GM12878 (cell line): ENCODE measurements around the gene CDC42EP1. TPM values are rescaled to one million over a fixed set of nuclear protein-coding genes. Genes with fewer than 3 reads are reported as not detected.
A peak's percentile ranks its signal among the peaks of the same experiment; 100 is the strongest.

ENCODE experiments used
- ATAC-seq: fragments of 200-7000 bp; cut with Tn5 transposase; 3 replicates; pipeline ENCODE4 v1.9.1; 2020; ENCODE audit warnings: mild to moderate bottlenecking, moderate library complexity
- BruUV-seq: library from RNA; stranded (reverse); fragments of 400-500 nt; replicated peaks from 2 replicates; lab custom pipeline; 2021; lab: Mats Ljungman, UMichigan
- CTCF ChIA-PET: fragments of 300-600 bp; sonication (Branson Sonifier 250); formaldehyde crosslinking; extraction: SDS; loops from one replicate; lab custom pipeline; 2021; ENCODE audit warnings: inconsistent platforms; lab: Yijun Ruan, JAX
- POLR2A ChIA-PET: fragments of 350-600 bp; formaldehyde crosslinking; extraction: SDS; loops from one replicate; lab custom pipeline; 2021; ENCODE audit warnings: inconsistent platforms; lab: Charles Lee
- RAD21 ChIA-PET: fragments of 300-600 bp; sonication (Branson Sonifier 250); formaldehyde crosslinking; loops from one replicate; lab custom pipeline; 2023; ENCODE audit warnings: antibody characterized with exemption; ENCODE audit not compliant: unreplicated experiment; lab: Charles Lee
- SMC1A ChIA-PET: fragments of 300-600 bp; sonication (Branson Sonifier 250); formaldehyde crosslinking; loops from one replicate; lab custom pipeline; 2023; ENCODE audit not compliant: unreplicated experiment, uncharacterized antibody; lab: Charles Lee
- DNase-seq: peaks from one replicate; pipeline ENCODE4 v3.0.0-alpha.2; 2011; ENCODE audit warnings: low read depth, low spot score
- FAIRE-seq: peaks from 3 replicates; lab custom pipeline; 2011; peaks lifted over from hg19 to GRCh38; lab: Jason Lieb, UNC
- H2AFZ ChIP-seq: 2 replicates; pipeline ENCODE4 v1.6.0; 2011; ENCODE audit warnings: low read depth, low read length, control low read depth; ENCODE audit not compliant: control insufficient read depth
- H3K27ac ChIP-seq: 2 replicates; pipeline ENCODE4 v1.5.1; 2011; ENCODE audit warnings: control low read depth; ENCODE audit not compliant: control insufficient read depth, insufficient read depth
- H3K27me3 ChIP-seq, 2 experiments: replicated peaks in 1 of 2; 2 replicates each; pipeline versions ENCODE4 v1.6.0 to v1.6.1; 2011; ENCODE audit warnings: low read length in 1 of 2; ENCODE audit not compliant: control insufficient read depth in 2 of 2, insufficient read depth in 2 of 2
- H3K36me3 ChIP-seq, 2 experiments: 2 replicates each; pipeline ENCODE4 v1.5.1; 2011; ENCODE audit warnings: low read length in 1 of 2; ENCODE audit not compliant: control insufficient read depth in 2 of 2, insufficient read depth in 2 of 2
- H3K4me1 ChIP-seq: 2 replicates; pipeline ENCODE4 v1.6.1; 2011; ENCODE audit warnings: mild to moderate bottlenecking, low read length, moderate library complexity, mixed read lengths; ENCODE audit not compliant: control insufficient read depth, insufficient read depth
- H3K4me2 ChIP-seq: 2 replicates; pipeline ENCODE4 v1.6.0; 2011; ENCODE audit warnings: control low read depth; ENCODE audit not compliant: control insufficient read depth, insufficient read depth
- H3K4me3 ChIP-seq: fragments of 200-600 bp; sonication (generic); 2 replicates; pipeline ENCODE4 v1.5.1; 2016
- H3K79me2 ChIP-seq: 2 replicates; pipeline ENCODE4 v1.6.0; 2011; ENCODE audit warnings: low read length; ENCODE audit not compliant: control insufficient read depth, insufficient read depth
- H3K9ac ChIP-seq: 2 replicates; pipeline ENCODE4 v1.8.0; 2011; ENCODE audit warnings: low read length, control low read depth, mixed read lengths; ENCODE audit not compliant: control insufficient read depth, insufficient read depth
- H3K9me3 ChIP-seq: replicated peaks from 3 replicates; pipeline ENCODE4 v1.5.1; 2011; ENCODE audit warnings: mild to moderate bottlenecking, low read length; ENCODE audit not compliant: control insufficient read depth, insufficient read depth
- H4K20me1 ChIP-seq: 2 replicates; pipeline ENCODE4 v1.6.0; 2011; ENCODE audit not compliant: control insufficient read depth, insufficient read depth
- CHD2 ChIP-seq: IDR thresholded peaks from 2 replicates; pipeline ENCODE4 v1.6.1; 2011; ENCODE audit warnings: low read depth, low read length, improper control_type of control experiment, borderline replicate concordance
- IRF4 ChIP-seq: IDR thresholded peaks from 2 replicates; pipeline ENCODE4 v1.6.1; 2011; ENCODE audit warnings: low read depth, low read length
- LARP7 ChIP-seq: fragments of 450-650 bp; IDR thresholded peaks from 2 replicates; pipeline ENCODE4 v1.6.1; 2017; ENCODE audit warnings: mild to moderate bottlenecking
- MXI1 ChIP-seq: fragments of 150-350 bp; IDR thresholded peaks from 2 replicates; pipeline ENCODE4 v1.6.1; 2011; ENCODE audit warnings: low read depth, mild to moderate bottlenecking, inconsistent platforms, low read length, improper control_type of control experiment
- NFIC ChIP-seq: IDR thresholded peaks from 2 replicates; pipeline ENCODE4 v1.6.1; 2012; ENCODE audit warnings: low read depth, mild to moderate bottlenecking, inconsistent platforms, low read length, moderate library complexity
- NFXL1 ChIP-seq: fragments of 450-650 bp; IDR thresholded peaks from 2 replicates; pipeline ENCODE4 v1.6.1; 2017; ENCODE audit warnings: antibody characterized with exemption, mild to moderate bottlenecking, borderline replicate concordance
- POLR2A ChIP-seq: IDR thresholded peaks from 2 replicates; pipeline ENCODE4 v1.6.1; 2011; ENCODE audit warnings: low read depth, mild to moderate bottlenecking, low read length
- RB1 ChIP-seq: fragments of 450-650 bp; formaldehyde crosslinking; IDR thresholded peaks from 2 replicates; pipeline ENCODE4 v1.6.1; 2017; ENCODE audit warnings: mild to moderate bottlenecking, borderline replicate concordance
- SMAD1 ChIP-seq: fragments of 450-650 bp; IDR thresholded peaks from 2 replicates; pipeline ENCODE4 v1.6.1; 2018; ENCODE audit warnings: mild to moderate bottlenecking, low read depth; ENCODE audit not compliant: partially characterized antibody
- WGBS: methylation state at CpG from one replicate; pipeline ENCODE4 v1.1.6; 2016; ENCODE audit warnings: low lambda C conversion rate; ENCODE audit not compliant: insufficient replicate concordance, insufficient coverage; ENCODE audit errors: missing lambda C conversion rate; 5-methylcytosine and 5-hydroxymethylcytosine counted together
- in situ Hi-C: fragments of 300-500 bp; cut with MboI; formaldehyde crosslinking; loops from 9 replicates; pipeline ENCODE4 v1.14.3; 2018; ENCODE audit warnings: mixed read lengths
- intact Hi-C: fragments of 100-400 bp; cut with micrococcal nuclease; formaldehyde crosslinking; loops from one replicate; pipeline ENCODE4 v1.14.2; 2022; ENCODE audit not compliant: unreplicated experiment
- polyA plus RNA-seq, 11 experiments: library from polyadenylated mRNA; depleted of rRNA in 4 of 11; unstranded in 6 of 11; stranded (reverse) in 5 of 11; fragments of >200 nt; fragmentation: Nextera tagmentation in 4 of 11; fragmentation: Illumina TruSeq in 1 of 11; extraction: Ambion mirVana in 4 of 11; extraction: Trizol in 1 of 11; gene quantifications; 1 replicate in 1 of 11; 2 replicates in 10 of 11; pipeline versions ENCODE4 v1.2.1 to v1.2.3, GENCODE V29; 2011 to 2016; ENCODE audit warnings: inconsistent platforms in 2 of 11, missing spikeins in 2 of 11, low read depth in 1 of 11
- total RNA-seq, 4 experiments: library from RNA; depleted of rRNA in 3 of 4; stranded (reverse); fragments of >200 nt in 3 of 4; fragmentation: Illumina TruSeq in 1 of 4; extraction: Trizol in 1 of 4; gene quantifications; 2 replicates each; pipeline versions ENCODE4 v1.2.1 to v1.2.3, GENCODE V29; 2013 to 2021
- TF ChIP-seq, protein P1 (sequence below): IDR thresholded peaks from 2 replicates; pipeline ENCODE4 v1.6.1; 2012; ENCODE audit warnings: low read length, inconsistent platforms
- TF ChIP-seq, protein P2 (sequence below): fragments of 450-650 bp; IDR thresholded peaks from 2 replicates; pipeline ENCODE4 v1.6.1; 2018; ENCODE audit warnings: borderline replicate concordance, mild to moderate bottlenecking; ENCODE audit not compliant: partially characterized antibody
- TF ChIP-seq, protein P3 (sequence below): fragments of 450-650 bp; IDR thresholded peaks from 2 replicates; pipeline ENCODE4 v1.6.1; 2018; ENCODE audit warnings: mild to moderate bottlenecking, low read depth, moderate library complexity; ENCODE audit not compliant: partially characterized antibody

CDC42EP1 gene
- total and polyA plus RNA-seq, 10 of the 15 experiments (the other 5 are each of a cell fraction or from before 2014, with no cell fraction given) = 0.04 to 0.33 (median 0.09) TPM; not detected in 7

DNA sequence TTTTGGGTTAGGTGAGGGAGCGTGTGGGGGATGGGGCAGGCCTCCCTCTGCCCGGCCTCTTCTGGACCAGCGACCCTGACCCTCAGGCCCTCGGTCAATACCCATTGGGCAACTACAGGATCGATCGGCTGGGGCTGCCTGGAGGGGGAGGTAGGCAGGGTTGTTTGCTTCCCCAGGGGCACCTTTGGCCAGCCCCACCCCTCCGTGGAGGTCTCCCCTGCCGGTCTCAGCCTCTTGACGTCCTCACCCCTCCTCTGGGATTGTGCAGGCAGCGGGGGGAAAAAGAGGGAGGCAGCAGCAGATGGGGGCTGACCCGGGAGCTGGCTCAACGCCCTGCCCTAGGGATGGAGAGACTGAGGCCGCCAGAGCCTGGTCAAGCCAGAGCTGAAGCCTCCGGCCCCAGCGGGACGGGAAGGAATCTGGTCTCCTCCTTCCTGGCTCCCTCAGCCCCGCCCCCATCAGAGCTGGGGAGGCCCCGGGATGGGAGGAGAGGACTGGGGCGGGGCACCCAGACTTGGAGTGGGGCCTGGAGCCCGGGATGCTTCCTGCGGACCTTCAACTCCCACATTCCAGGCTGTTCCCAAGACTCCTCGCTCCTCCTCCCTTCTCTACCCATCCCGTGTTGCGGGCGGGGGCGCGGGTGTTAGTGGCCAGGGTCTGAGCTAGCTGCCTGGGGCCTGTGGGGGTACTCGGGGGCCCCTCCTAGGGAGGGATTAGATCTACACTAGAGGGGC is 14.4 kb upstream of the CDC42EP1 start:
- FAIRE-seq = no peak
- ATAC-seq = no peak
- intact Hi-C loops = no loop called here
- SMC1A ChIA-PET = interaction anchor here (1.4 to 14.3 kb wide), 3 partner anchors 11 to 44 kb away, joined by 4 to 216 read pairs (median 179); no protein-coding TSS in a partner anchor
- H3K4me3 ChIP-seq = no peak overlapping the region
- no peaks in the 10 kb centered on the region for H3K36me3 ChIP-seq
- H3K9ac ChIP-seq = no peak overlapping the region
- no peak for TF ChIP-seq MXI1
- no peak for TF ChIP-seq CHD2
- TF ChIP-seq, protein P1, sequence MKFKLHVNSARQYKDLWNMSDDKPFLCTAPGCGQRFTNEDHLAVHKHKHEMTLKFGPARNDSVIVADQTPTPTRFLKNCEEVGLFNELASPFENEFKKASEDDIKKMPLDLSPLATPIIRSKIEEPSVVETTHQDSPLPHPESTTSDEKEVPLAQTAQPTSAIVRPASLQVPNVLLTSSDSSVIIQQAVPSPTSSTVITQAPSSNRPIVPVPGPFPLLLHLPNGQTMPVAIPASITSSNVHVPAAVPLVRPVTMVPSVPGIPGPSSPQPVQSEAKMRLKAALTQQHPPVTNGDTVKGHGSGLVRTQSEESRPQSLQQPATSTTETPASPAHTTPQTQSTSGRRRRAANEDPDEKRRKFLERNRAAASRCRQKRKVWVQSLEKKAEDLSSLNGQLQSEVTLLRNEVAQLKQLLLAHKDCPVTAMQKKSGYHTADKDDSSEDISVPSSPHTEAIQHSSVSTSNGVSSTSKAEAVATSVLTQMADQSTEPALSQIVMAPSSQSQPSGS = no peak
- no peak for TF ChIP-seq LARP7
- TF ChIP-seq, protein P2, sequence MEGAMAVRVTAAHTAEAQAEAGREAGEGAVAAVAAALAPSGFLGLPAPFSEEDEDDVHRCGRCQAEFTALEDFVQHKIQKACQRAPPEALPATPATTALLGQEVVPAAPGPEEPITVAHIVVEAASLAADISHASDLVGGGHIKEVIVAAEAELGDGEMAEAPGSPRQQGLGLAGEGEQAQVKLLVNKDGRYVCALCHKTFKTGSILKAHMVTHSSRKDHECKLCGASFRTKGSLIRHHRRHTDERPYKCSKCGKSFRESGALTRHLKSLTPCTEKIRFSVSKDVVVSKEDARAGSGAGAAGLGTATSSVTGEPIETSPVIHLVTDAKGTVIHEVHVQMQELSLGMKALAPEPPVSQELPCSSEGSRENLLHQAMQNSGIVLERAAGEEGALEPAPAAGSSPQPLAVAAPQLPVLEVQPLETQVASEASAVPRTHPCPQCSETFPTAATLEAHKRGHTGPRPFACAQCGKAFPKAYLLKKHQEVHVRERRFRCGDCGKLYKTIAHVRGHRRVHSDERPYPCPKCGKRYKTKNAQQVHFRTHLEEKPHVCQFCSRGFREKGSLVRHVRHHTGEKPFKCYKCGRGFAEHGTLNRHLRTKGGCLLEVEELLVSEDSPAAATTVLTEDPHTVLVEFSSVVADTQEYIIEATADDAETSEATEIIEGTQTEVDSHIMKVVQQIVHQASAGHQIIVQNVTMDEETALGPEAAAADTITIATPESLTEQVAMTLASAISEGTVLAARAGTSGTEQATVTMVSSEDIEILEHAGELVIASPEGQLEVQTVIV = no peak
- TF ChIP-seq SMAD1 = no peak
- TF ChIP-seq, protein P3, sequence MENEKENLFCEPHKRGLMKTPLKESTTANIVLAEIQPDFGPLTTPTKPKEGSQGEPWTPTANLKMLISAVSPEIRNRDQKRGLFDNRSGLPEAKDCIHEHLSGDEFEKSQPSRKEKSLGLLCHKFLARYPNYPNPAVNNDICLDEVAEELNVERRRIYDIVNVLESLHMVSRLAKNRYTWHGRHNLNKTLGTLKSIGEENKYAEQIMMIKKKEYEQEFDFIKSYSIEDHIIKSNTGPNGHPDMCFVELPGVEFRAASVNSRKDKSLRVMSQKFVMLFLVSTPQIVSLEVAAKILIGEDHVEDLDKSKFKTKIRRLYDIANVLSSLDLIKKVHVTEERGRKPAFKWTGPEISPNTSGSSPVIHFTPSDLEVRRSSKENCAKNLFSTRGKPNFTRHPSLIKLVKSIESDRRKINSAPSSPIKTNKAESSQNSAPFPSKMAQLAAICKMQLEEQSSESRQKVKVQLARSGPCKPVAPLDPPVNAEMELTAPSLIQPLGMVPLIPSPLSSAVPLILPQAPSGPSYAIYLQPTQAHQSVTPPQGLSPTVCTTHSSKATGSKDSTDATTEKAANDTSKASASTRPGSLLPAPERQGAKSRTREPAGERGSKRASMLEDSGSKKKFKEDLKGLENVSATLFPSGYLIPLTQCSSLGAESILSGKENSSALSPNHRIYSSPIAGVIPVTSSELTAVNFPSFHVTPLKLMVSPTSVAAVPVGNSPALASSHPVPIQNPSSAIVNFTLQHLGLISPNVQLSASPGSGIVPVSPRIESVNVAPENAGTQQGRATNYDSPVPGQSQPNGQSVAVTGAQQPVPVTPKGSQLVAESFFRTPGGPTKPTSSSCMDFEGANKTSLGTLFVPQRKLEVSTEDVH = no peak
- no peak for TF ChIP-seq IRF4
- no peak for TF ChIP-seq NFXL1
- no peak for TF ChIP-seq NFIC
- TF ChIP-seq RB1 = no peak
- no peak for TF ChIP-seq POLR2A
- H3K79me2 ChIP-seq = no peaks in the 10 kb centered on the region
- H3K9me3 ChIP-seq = no peaks in the 10 kb centered on the region
- no peak overlapping the region for H3K4me2 ChIP-seq
- no TSS peak for BruUV-seq
- RAD21 ChIA-PET = interaction anchor here (0.6 to 12.8 kb wide), 4 partner anchors 19 to 45 kb away, joined by 4 to 237 read pairs (median 94); partner anchors contain the start of gene LGALS2
- in situ Hi-C loops = no loop called here
- no peak for DNase-seq
- POLR2A ChIA-PET = no interaction called here
- H4K20me1 ChIP-seq = no peaks in the 10 kb centered on the region
- H3K4me1 ChIP-seq = peaks cover 11% of the 10 kb centered on the region
- 36% methylated on average over 23 of the region's 28 CpGs for WGBS
- H3K27me3 ChIP-seq = no peaks in the 10 kb centered on the region
- CTCF ChIA-PET = interaction anchor here (0.9 to 16.8 kb wide), 4 partner anchors 9 to 61 kb away, joined by 3 to 541 read pairs (median 212); partner anchors contain the start of gene CDC42EP1
- 0 out of 2 replicates have a peak overlapping the region, but pooled peaks have one; percentile 6 for H2AFZ ChIP-seq
- H3K27ac ChIP-seq = no peak overlapping the region
